ENCODE data around the gene MPZL1. TPM values are rescaled to one million over a fixed set of nuclear protein-coding genes. Genes with fewer than 3 reads are reported as not detected.

MPZL1 gene
- total and polyA plus RNA-seq, 2 of the 13 experiments (the other 11 are each of a cell fraction or from before 2014, with no cell fraction given) = 38.0 to 68.7 TPM

DNA sequence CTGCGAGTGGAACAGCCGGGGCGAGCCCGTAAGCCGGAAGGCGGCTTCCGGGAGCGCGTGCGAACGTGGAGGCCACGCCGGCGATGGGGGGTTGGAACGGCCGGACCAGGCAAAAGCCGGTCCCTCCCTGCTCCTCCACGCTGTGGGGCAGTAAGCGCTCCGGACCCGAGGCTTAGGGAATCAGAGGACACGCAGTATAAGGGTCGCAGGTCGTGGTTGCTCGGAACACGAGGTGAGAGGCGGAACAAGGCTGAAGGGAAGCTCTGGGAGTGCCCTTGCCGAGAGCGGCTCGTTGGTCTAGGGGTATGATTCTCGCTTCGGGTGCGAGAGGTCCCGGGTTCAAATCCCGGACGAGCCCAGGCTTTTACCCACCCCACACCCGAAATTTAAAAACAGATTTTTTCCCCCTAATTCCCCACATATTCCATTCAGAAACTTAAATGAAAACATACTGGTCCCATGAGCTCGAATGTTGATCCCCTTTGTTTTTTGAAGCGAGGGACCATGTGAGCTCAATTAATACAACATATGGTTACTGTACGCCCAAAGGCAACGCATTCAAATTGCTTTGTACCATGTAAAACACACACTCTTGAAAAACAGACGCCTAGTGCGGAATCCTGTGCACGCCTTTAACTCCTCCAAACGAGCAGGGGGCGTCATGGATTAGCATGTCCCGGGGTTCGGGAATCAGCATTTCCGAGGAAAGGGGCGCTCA lies 7.2 kb upstream of the MPZL1 start (continued):
- TF ChIP-seq, protein P1, sequence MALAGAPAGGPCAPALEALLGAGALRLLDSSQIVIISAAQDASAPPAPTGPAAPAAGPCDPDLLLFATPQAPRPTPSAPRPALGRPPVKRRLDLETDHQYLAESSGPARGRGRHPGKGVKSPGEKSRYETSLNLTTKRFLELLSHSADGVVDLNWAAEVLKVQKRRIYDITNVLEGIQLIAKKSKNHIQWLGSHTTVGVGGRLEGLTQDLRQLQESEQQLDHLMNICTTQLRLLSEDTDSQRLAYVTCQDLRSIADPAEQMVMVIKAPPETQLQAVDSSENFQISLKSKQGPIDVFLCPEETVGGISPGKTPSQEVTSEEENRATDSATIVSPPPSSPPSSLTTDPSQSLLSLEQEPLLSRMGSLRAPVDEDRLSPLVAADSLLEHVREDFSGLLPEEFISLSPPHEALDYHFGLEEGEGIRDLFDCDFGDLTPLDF (CRISPR knock-in tag; IDR thresholded peaks at IDR 0.05) = peak; percentile 58; the same call in 1 of the 2 replicates
- TF ChIP-seq ZNF121 (CRISPR knock-in tag; IDR thresholded peaks at IDR 0.05) (no peak), SPEN (CRISPR knock-in tag; IDR thresholded peaks at IDR 0.05; ENCODE audit: low read depth) (peak; percentile 82), ELF3 (CRISPR knock-in tag; IDR thresholded peaks at IDR 0.05) (peak; percentile 81), GABPB1 (CRISPR knock-in tag; IDR thresholded peaks at IDR 0.05) (peak; percentile 92), ZNF839 (CRISPR knock-in tag; IDR thresholded peaks at IDR 0.05; ENCODE audit: borderline replicate concordance) (peak; percentile 69; the same call in 1 of the 2 replicates), ZSCAN29 (CRISPR knock-in tag; conservative IDR thresholded peaks at IDR 0.05) (peak; percentile 88; the same call in 1 of the 2 replicates), KAT7 (CRISPR knock-in tag; IDR thresholded peaks at IDR 0.05; ENCODE audit: borderline replicate concordance) (no peak), GTF3A (CRISPR knock-in tag; conservative IDR thresholded peaks at IDR 0.05) (0 out of 2 replicates have a peak, but pooled peaks have one; percentile 55), AGO1 (IDR thresholded peaks at IDR 0.05; ENCODE audit: low read depth, low read length, poor library complexity, severe bottlenecking) (no peak), ELF1 (CRISPR knock-in tag; IDR thresholded peaks at IDR 0.05) (peak; percentile 87), MXI1 (IDR thresholded peaks at IDR 0.05; ENCODE audit: borderline replicate concordance, low read depth, low read length) (peak; percentile 71; the same call in 1 of the 3 replicates), CCAR2 (optimal IDR thresholded peaks at IDR 0.05; ENCODE audit: low read depth, low read length) (no peak)
- TF ChIP-seq, protein P2, sequence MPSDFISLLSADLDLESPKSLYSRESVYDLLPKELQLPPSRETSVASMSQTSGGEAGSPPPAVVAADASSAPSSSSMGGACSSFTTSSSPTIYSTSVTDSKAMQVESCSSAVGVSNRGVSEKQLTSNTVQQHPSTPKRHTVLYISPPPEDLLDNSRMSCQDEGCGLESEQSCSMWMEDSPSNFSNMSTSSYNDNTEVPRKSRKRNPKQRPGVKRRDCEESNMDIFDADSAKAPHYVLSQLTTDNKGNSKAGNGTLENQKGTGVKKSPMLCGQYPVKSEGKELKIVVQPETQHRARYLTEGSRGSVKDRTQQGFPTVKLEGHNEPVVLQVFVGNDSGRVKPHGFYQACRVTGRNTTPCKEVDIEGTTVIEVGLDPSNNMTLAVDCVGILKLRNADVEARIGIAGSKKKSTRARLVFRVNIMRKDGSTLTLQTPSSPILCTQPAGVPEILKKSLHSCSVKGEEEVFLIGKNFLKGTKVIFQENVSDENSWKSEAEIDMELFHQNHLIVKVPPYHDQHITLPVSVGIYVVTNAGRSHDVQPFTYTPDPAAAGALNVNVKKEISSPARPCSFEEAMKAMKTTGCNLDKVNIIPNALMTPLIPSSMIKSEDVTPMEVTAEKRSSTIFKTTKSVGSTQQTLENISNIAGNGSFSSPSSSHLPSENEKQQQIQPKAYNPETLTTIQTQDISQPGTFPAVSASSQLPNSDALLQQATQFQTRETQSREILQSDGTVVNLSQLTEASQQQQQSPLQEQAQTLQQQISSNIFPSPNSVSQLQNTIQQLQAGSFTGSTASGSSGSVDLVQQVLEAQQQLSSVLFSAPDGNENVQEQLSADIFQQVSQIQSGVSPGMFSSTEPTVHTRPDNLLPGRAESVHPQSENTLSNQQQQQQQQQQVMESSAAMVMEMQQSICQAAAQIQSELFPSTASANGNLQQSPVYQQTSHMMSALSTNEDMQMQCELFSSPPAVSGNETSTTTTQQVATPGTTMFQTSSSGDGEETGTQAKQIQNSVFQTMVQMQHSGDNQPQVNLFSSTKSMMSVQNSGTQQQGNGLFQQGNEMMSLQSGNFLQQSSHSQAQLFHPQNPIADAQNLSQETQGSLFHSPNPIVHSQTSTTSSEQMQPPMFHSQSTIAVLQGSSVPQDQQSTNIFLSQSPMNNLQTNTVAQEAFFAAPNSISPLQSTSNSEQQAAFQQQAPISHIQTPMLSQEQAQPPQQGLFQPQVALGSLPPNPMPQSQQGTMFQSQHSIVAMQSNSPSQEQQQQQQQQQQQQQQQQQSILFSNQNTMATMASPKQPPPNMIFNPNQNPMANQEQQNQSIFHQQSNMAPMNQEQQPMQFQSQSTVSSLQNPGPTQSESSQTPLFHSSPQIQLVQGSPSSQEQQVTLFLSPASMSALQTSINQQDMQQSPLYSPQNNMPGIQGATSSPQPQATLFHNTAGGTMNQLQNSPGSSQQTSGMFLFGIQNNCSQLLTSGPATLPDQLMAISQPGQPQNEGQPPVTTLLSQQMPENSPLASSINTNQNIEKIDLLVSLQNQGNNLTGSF (CRISPR knock-in tag; IDR thresholded peaks at IDR 0.05) = peak; percentile 51; the same call in 1 of the 2 replicates
- TF ChIP-seq, protein P3, sequence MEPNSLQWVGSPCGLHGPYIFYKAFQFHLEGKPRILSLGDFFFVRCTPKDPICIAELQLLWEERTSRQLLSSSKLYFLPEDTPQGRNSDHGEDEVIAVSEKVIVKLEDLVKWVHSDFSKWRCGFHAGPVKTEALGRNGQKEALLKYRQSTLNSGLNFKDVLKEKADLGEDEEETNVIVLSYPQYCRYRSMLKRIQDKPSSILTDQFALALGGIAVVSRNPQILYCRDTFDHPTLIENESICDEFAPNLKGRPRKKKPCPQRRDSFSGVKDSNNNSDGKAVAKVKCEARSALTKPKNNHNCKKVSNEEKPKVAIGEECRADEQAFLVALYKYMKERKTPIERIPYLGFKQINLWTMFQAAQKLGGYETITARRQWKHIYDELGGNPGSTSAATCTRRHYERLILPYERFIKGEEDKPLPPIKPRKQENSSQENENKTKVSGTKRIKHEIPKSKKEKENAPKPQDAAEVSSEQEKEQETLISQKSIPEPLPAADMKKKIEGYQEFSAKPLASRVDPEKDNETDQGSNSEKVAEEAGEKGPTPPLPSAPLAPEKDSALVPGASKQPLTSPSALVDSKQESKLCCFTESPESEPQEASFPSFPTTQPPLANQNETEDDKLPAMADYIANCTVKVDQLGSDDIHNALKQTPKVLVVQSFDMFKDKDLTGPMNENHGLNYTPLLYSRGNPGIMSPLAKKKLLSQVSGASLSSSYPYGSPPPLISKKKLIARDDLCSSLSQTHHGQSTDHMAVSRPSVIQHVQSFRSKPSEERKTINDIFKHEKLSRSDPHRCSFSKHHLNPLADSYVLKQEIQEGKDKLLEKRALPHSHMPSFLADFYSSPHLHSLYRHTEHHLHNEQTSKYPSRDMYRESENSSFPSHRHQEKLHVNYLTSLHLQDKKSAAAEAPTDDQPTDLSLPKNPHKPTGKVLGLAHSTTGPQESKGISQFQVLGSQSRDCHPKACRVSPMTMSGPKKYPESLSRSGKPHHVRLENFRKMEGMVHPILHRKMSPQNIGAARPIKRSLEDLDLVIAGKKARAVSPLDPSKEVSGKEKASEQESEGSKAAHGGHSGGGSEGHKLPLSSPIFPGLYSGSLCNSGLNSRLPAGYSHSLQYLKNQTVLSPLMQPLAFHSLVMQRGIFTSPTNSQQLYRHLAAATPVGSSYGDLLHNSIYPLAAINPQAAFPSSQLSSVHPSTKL (CRISPR knock-in tag; IDR thresholded peaks at IDR 0.05) = peak; percentile 70
- TF ChIP-seq, protein P4, sequence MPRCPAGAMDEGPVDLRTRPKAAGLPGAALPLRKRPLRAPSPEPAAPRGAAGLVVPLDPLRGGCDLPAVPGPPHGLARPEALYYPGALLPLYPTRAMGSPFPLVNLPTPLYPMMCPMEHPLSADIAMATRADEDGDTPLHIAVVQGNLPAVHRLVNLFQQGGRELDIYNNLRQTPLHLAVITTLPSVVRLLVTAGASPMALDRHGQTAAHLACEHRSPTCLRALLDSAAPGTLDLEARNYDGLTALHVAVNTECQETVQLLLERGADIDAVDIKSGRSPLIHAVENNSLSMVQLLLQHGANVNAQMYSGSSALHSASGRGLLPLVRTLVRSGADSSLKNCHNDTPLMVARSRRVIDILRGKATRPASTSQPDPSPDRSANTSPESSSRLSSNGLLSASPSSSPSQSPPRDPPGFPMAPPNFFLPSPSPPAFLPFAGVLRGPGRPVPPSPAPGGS (CRISPR knock-in tag; IDR thresholded peaks at IDR 0.05) = 0 out of 2 replicates have a peak, but pooled peaks have one; percentile 20
